ENCODE results near the gene NGFR.

Gene NGFR

GRCh38 chr17:49527927-49528651 lies 33.0 kb downstream of the NGFR start:
- Histone ChIP-seq H3K27ac (no peak overlapping the region), H3K4me1 (ENCODE audit: low read depth, poor library complexity, severe bottlenecking) (no peaks in the 10 kb centered on the region), H3K27me3 (ENCODE audit: insufficient read depth, low read depth) (peaks cover 54% of the 10 kb centered on the region), H3K79me2 (ENCODE audit: insufficient read depth, low read depth) (no peaks in the 10 kb centered on the region), H4K20me1 (ENCODE audit: insufficient read depth) (no peaks in the 10 kb centered on the region), H3K36me3 (ENCODE audit: insufficient read depth) (no peaks in the 10 kb centered on the region), H2AFZ (ENCODE audit: low read depth) (no peak overlapping the region), H3K9ac (no peak overlapping the region), H3K4me3 (IDR thresholded peaks at IDR 0.05; ENCODE audit: insufficient read depth, low read depth, low read length) (no peak overlapping the region), H3K4me2 (no peak overlapping the region)
- no peak for TF ChIP-seq CTCF (conservative IDR thresholded peaks at IDR 0.05; ENCODE audit: low read depth, low read length)

GRCh38 chr17:49528966-49529365 lies 33.9 kb downstream of the NGFR start:
- H3K79me2 ChIP-seq (ENCODE audit: insufficient read depth, low read depth) = no peaks in the 10 kb centered on the region
- H4K20me1 ChIP-seq (ENCODE audit: insufficient read depth) = no peaks in the 10 kb centered on the region
- peaks cover 52% of the 10 kb centered on the region for H3K27me3 ChIP-seq (ENCODE audit: insufficient read depth, low read depth)
- no peak overlapping the region for H3K9ac ChIP-seq
- no peak overlapping the region for H2AFZ ChIP-seq (ENCODE audit: low read depth)
- H3K4me3 ChIP-seq (IDR thresholded peaks at IDR 0.05; ENCODE audit: insufficient read depth, low read depth, low read length) = no peak overlapping the region
- no peak overlapping the region for H3K4me2 ChIP-seq
- H3K4me1 ChIP-seq (ENCODE audit: low read depth, poor library complexity, severe bottlenecking) = no peaks in the 10 kb centered on the region
- no peak for TF ChIP-seq CTCF (conservative IDR thresholded peaks at IDR 0.05; ENCODE audit: low read depth, low read length)
- H3K36me3 ChIP-seq (ENCODE audit: insufficient read depth) = no peaks in the 10 kb centered on the region
- H3K27ac ChIP-seq = no peak overlapping the region

GRCh38 chr17:49530118-49530517 lies 35.0 kb downstream of the NGFR start:
- H2AFZ ChIP-seq (ENCODE audit: low read depth) = no peak overlapping the region
- H3K36me3 ChIP-seq (ENCODE audit: insufficient read depth) = no peaks in the 10 kb centered on the region
- no peak overlapping the region for H3K4me3 ChIP-seq (IDR thresholded peaks at IDR 0.05; ENCODE audit: insufficient read depth, low read depth, low read length)
- no peak overlapping the region for H3K4me2 ChIP-seq
- TF ChIP-seq CTCF (conservative IDR thresholded peaks at IDR 0.05; ENCODE audit: low read depth, low read length) = no peak
- H3K79me2 ChIP-seq (ENCODE audit: insufficient read depth, low read depth) = no peaks in the 10 kb centered on the region
- no peaks in the 10 kb centered on the region for H4K20me1 ChIP-seq (ENCODE audit: insufficient read depth)
- H3K4me1 ChIP-seq (ENCODE audit: low read depth, poor library complexity, severe bottlenecking) = no peaks in the 10 kb centered on the region
- H3K27ac ChIP-seq = no peak overlapping the region
- H3K27me3 ChIP-seq (ENCODE audit: insufficient read depth, low read depth) = peaks cover 52% of the 10 kb centered on the region
- no peak overlapping the region for H3K9ac ChIP-seq

GRCh38 chr17:49543860-49544259 lies 48.8 kb downstream of the NGFR start:
- Histone ChIP-seq H3K27me3 (ENCODE audit: insufficient read depth, low read depth) (peaks cover 5% of the 10 kb centered on the region; the same call in 1 of the 2 replicates), H3K4me1 (ENCODE audit: low read depth, poor library complexity, severe bottlenecking) (no peaks in the 10 kb centered on the region), H2AFZ (ENCODE audit: low read depth) (no peak overlapping the region), H3K36me3 (ENCODE audit: insufficient read depth) (no peaks in the 10 kb centered on the region), H3K27ac (no peak overlapping the region), H3K4me2 (no peak overlapping the region), H3K79me2 (ENCODE audit: insufficient read depth, low read depth) (no peaks in the 10 kb centered on the region), H3K9ac (no peak overlapping the region), H4K20me1 (ENCODE audit: insufficient read depth) (no peaks in the 10 kb centered on the region), H3K4me3 (IDR thresholded peaks at IDR 0.05; ENCODE audit: insufficient read depth, low read depth, low read length) (no peak overlapping the region)
- TF ChIP-seq CTCF (conservative IDR thresholded peaks at IDR 0.05; ENCODE audit: low read depth, low read length) = no peak

All from KMS-11 (cell line).